Caco-2 (cell line): ENCODE results near the gene WFS1. TPM values are rescaled to one million over a fixed set of nuclear protein-coding genes. Genes with fewer than 3 reads are reported as not detected.
A peak's percentile ranks its signal among the peaks of the same experiment; 100 is the strongest.

Experiments
- BruUV-seq: library from RNA; stranded (reverse); fragments of 400-500 nt; replicated peaks from 2 replicates; lab custom pipeline; 2021; lab: Mats Ljungman, UMichigan
- CTCF ChIA-PET: fragments of 300-600 bp; sonication (Branson Sonifier 250); formaldehyde crosslinking; loops from one replicate; lab custom pipeline; 2022; ENCODE audit warnings: antibody characterized with exemption; lab: Charles Lee
- POLR2A ChIA-PET: fragments of 300-600 bp; sonication (Branson Sonifier 250); formaldehyde crosslinking; loops from one replicate; lab custom pipeline; 2022; ENCODE audit warnings: antibody characterized with exemption; lab: Charles Lee
- DNase-seq, 2 experiments: peaks; one replicate each; pipeline versions ENCODE4 v3.0.0 to v3.0.0-alpha.2; 2020 to 2022
- H3K27me3 ChIP-seq: replicated peaks from 2 replicates; pipeline ENCODE4 v1.6.0; 2011; ENCODE audit warnings: low read length; ENCODE audit not compliant: control insufficient read depth, insufficient read depth
- H3K36me3 ChIP-seq: 2 replicates; pipeline ENCODE4 v1.5.1; 2011; ENCODE audit warnings: low read length; ENCODE audit not compliant: control insufficient read depth, insufficient read depth
- H3K4me1 ChIP-seq: fragments of 250-450 bp; sonication (Bioruptor Pico); 2 replicates; pipeline ENCODE4 v1.5.1; 2020; ENCODE audit warnings: mild to moderate bottlenecking
- H3K4me3 ChIP-seq: 2 replicates; pipeline ENCODE4 v1.5.1; 2011; ENCODE audit warnings: low read depth, mild to moderate bottlenecking, control low read depth, low read length
- H3K9me3 ChIP-seq: fragments of 250-450 bp; sonication (Bioruptor Pico); 2 replicates; pipeline ENCODE4 v1.5.1; 2020; ENCODE audit warnings: mild to moderate bottlenecking, moderate library complexity
- H3K27ac Mint-ChIP-seq: one replicate; pipeline ENCODE4 v1.8.0; 2022; ENCODE audit warnings: mixed read lengths; ENCODE audit not compliant: unreplicated experiment
- H3K27me3 Mint-ChIP-seq: one replicate; pipeline ENCODE4 v1.8.0; 2022; ENCODE audit warnings: mixed read lengths; ENCODE audit not compliant: insufficient read depth, unreplicated experiment
- H3K36me3 Mint-ChIP-seq: one replicate; pipeline ENCODE4 v1.8.0; 2022; ENCODE audit warnings: mild to moderate bottlenecking, mixed read lengths; ENCODE audit not compliant: insufficient read depth, unreplicated experiment
- H3K4me1 Mint-ChIP-seq: one replicate; pipeline ENCODE4 v1.8.0; 2022; ENCODE audit warnings: low read depth, mixed read lengths; ENCODE audit not compliant: unreplicated experiment
- H3K4me3 Mint-ChIP-seq: one replicate; pipeline ENCODE4 v1.8.0; 2022; ENCODE audit warnings: mild to moderate bottlenecking, moderate library complexity, mixed read lengths; ENCODE audit not compliant: unreplicated experiment
- H3K9me3 Mint-ChIP-seq: one replicate; pipeline ENCODE4 v1.8.0; 2022; ENCODE audit warnings: mixed read lengths; ENCODE audit not compliant: unreplicated experiment
- CTCF ChIP-seq, 2 experiments: fragments of 200-600 bp in 1 of 2; IDR thresholded peaks; 1 replicate in 1 of 2; 2 replicates in 1 of 2; pipeline versions ENCODE4 v1.5.1 to v1.8.0; 2011 to 2022; ENCODE audit warnings: antibody characterized with exemption in 1 of 2, control low read depth in 1 of 2, inconsistent platforms in 1 of 2, low read depth in 1 of 2, low read length in 1 of 2, mild to moderate bottlenecking in 1 of 2, moderate library complexity in 1 of 2; ENCODE audit not compliant: insufficient read depth in 1 of 2, severe bottlenecking in 1 of 2, unreplicated experiment in 1 of 2
- intact Hi-C: fragments of 100-400 bp; cut with micrococcal nuclease; formaldehyde crosslinking; loops from one replicate; pipeline ENCODE4 v1.10.0; 2022; ENCODE audit not compliant: unreplicated experiment
- total RNA-seq: library from RNA; stranded (reverse); gene quantifications from 2 replicates; pipeline ENCODE4 v1.2.3, GENCODE V29; 2022

WFS1 gene
- total RNA-seq, 1 experiment from 2014 or later = 24.9 TPM

GRCh38 chr4:6333301-6334202 is 63.9 kb downstream of the WFS1 start:
- DNase-seq = peak in 1 of 2 experiments; percentile 21
- Histone ChIP-seq H3K9me3 (no peaks in the 10 kb centered on the region), H3K36me3 (no peaks in the 10 kb centered on the region), H3K4me3 (no peak overlapping the region), H3K4me1 (no peaks in the 10 kb centered on the region), H3K27me3 (no peaks in the 10 kb centered on the region)
- intact Hi-C loops = no loop called here
- BruUV-seq = no TSS peak
- CTCF ChIA-PET = interaction anchor here (0.5 to 1.0 kb wide), 2 partner anchors 83 to 234 kb away, joined by 3 to 7 read pairs; no protein-coding TSS in a partner anchor
- Mint-ChIP-seq H3K27ac (no peak overlapping the region), H3K27me3 (peaks cover 4% of the 10 kb centered on the region), H3K9me3 (no peaks in the 10 kb centered on the region), H3K4me1 (no peaks in the 10 kb centered on the region), H3K4me3 (no peak overlapping the region), H3K36me3 (no peaks in the 10 kb centered on the region)
- peak; percentile 26 to 65 for TF ChIP-seq CTCF (IDR thresholded peaks at IDR 0.05; ENCODE audit: insufficient read depth in 1 of 2, low read depth in 1 of 2, low read length in 1 of 2, severe bottlenecking in 1 of 2, unreplicated experiment in 1 of 2)
- POLR2A ChIA-PET = no interaction called here

GRCh38 chr4:6334203-6334887 is 64.7 kb downstream of the WFS1 start:
- POLR2A ChIA-PET = no interaction called here
- intact Hi-C loops = no loop called here
- DNase-seq = no peak
- H3K4me1 ChIP-seq = no peaks in the 10 kb centered on the region
- Mint-ChIP-seq H3K27ac (no peak overlapping the region), H3K9me3 (no peaks in the 10 kb centered on the region), H3K4me3 (no peak overlapping the region), H3K27me3 (peaks cover 6% of the 10 kb centered on the region), H3K4me1 (no peaks in the 10 kb centered on the region), H3K36me3 (no peaks in the 10 kb centered on the region)
- no peaks in the 10 kb centered on the region for H3K36me3 ChIP-seq
- no TSS peak for BruUV-seq
- TF ChIP-seq CTCF (IDR thresholded peaks at IDR 0.05; ENCODE audit: insufficient read depth in 1 of 2, low read depth in 1 of 2, low read length in 1 of 2, severe bottlenecking in 1 of 2, unreplicated experiment in 1 of 2) = no peak
- H3K4me3 ChIP-seq = no peak overlapping the region
- CTCF ChIA-PET = interaction anchor here (0.5 to 1.0 kb wide), 2 partner anchors 83 to 233 kb away, joined by 3 to 7 read pairs; no protein-coding TSS in a partner anchor
- H3K9me3 ChIP-seq = no peaks in the 10 kb centered on the region
- H3K27me3 ChIP-seq = no peaks in the 10 kb centered on the region

GRCh38 chr4:6335040-6335590 is 65.5 kb downstream of the WFS1 start:
- CTCF ChIA-PET = no interaction called here
- Histone ChIP-seq H3K4me1 (no peaks in the 10 kb centered on the region), H3K4me3 (no peak overlapping the region), H3K9me3 (no peaks in the 10 kb centered on the region), H3K27me3 (no peaks in the 10 kb centered on the region; the same call in 1 of the 2 replicates), H3K36me3 (no peaks in the 10 kb centered on the region)
- Mint-ChIP-seq H3K4me3 (no peak overlapping the region), H3K4me1 (no peaks in the 10 kb centered on the region), H3K9me3 (no peaks in the 10 kb centered on the region), H3K27me3 (peaks cover 9% of the 10 kb centered on the region), H3K36me3 (no peaks in the 10 kb centered on the region), H3K27ac (no peak overlapping the region)
- BruUV-seq = no TSS peak
- intact Hi-C loops = no loop called here
- no peak for DNase-seq
- TF ChIP-seq CTCF (IDR thresholded peaks at IDR 0.05; ENCODE audit: insufficient read depth in 1 of 2, low read depth in 1 of 2, low read length in 1 of 2, severe bottlenecking in 1 of 2, unreplicated experiment in 1 of 2) = no peak
- POLR2A ChIA-PET = no interaction called here
